Mesenteric fat pad (tissue), 1 donor: ENCODE measurements around the gene SPEF2. TPM values are rescaled to one million over a fixed set of nuclear protein-coding genes. Genes with fewer than 3 reads are reported as not detected.
"Not testable (repeated sequence)": the region's sequence is repeated elsewhere in the genome, so short reads cannot be mapped to it uniquely, and the experiment has no call there.

Source experiments
- DNase-seq: peaks from one replicate; pipeline ENCODE4 v3.0.0-alpha.2; 2020; ENCODE audit warnings: low spot score
- total RNA-seq: library from RNA; stranded (reverse); fragmentation: NEBNext Ultra II Directional; extraction: Animal tissue kit (Norgen Biotek cat#: 25700); gene quantifications from one replicate; pipeline ENCODE4 v1.2.1, GENCODE V29; 2021
- donor health status: DM: yes; HTN: yes; CAD: no.

Gene SPEF2
- total RNA-seq, 1 donor from 2014 or later, result 2.3 TPM

DNA sequence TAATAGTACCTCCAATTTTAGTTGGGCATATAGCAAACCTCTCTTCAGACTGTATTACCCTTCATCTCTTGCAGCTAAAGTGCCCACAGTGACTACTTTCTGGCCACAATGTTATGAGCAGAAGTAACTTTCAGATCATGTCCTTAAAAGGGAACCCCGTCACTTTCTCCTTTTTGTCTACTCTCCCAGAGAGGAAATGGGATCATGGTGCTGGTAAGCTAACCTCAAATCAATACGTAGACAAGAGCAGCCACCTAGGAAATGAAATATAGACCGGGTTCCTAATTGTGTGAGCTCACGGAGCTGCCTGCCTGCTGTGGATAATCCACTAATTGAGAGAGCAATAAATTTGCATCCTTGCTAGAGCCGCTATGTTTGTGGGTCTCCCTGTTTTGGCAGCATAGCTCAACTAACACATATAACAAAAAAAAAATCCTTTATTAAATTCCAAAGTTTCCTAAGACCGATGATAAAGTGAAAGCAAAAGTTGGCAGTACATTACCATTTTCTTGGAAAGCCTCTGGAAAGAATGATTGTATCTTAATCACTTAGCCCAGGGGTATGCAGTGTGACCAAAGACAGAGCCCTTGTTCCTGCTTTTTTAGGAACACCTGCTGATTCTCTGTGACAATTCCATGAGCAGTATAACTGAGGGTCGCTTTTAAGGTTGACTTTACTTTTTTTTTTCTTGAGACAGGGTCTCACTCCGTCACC is 233.5 kb downstream of the SPEF2 start:
- DNase-seq, result no peak

DNA sequence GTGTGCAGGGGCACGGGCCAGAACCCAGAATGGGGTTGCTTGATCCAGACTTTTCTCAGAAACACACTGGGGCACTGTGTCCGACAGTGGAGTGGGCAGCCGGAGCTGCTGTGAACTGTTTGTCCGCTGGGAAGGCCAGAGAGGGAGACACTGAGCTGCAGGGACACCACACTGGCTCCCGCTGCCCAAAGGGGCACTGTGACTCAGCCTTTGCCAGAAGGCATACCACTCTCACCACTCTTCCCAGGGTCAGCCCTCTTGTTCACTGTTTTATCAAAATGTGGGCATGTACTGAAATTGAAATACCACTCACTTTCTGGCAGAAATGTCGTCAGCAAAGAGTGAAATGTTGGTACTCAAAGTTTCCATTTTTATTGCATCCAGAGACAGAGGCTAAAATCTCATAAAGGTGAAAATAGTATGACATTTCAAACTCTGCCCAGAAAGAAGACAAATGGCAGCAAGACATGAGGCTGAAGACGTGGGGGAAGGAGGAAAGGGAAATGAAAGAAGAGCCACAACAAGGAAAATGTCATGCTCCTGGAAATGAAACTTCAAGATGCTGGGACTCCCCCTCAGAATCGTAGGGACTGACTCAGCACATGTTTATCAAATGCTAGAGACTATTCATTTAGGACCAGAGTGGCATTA is 234.5 kb downstream of the SPEF2 start:
- no peak for DNase-seq

DNA sequence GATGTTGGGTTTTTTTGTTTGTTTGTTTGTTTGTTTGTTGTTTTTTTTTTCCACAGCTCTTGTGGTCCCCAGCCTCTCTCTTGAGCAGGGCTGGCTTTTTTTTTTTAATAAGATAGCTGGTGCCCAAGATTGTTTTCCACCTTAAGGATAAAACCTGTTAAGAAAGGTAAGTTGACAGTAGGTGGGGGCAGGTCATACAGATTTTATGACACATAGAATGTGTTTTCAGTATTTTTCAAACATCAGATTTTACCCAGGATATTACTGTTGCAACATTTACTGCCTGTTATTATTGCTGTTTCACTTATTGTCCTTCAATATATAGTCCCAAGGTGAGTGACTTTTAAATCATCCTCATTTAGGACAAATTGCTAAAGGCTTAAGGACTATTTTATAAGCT is 235.1 kb downstream of the SPEF2 start:
- no peak for DNase-seq

DNA sequence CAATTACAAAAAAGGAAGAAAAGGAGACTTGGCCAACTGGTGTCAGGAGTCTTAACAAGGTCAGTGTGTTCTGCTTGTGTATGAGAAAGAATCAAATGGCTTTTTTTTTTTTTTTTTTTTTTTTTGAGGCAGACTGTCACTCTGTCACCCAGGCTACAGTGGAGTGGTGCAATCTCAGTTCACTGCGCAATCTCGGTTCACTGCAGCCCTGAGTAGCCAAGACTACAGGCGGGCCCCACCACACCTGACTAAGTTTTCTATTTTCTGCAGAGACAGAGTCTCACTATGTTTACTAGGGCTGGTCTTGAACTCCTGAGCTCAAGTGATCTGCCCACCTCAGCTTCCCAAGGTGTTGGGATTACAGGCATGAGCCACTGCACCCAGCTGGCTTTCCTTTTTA is 236.0 kb downstream of the SPEF2 start:
- no peak for DNase-seq

DNA sequence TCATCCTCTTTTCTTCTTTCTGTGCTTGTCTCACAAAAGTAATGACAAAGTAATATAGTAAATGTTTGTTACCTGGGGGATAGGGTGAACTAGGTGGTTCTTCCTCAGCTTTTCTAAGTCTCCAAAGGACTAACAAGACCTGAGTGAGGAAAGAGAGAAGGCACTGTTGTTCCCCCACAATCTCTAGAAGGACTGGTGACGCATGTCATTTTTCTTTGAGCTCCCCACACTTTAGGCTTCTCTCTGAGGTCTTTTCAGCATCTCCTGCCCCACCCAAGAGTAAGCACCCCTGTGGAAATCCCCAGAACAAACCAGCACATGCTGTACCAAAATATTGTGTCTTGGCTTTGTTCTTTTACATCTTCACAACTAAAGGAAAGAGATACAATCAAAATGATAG is 236.6 kb downstream of the SPEF2 start:
- DNase-seq, result no peak

DNA sequence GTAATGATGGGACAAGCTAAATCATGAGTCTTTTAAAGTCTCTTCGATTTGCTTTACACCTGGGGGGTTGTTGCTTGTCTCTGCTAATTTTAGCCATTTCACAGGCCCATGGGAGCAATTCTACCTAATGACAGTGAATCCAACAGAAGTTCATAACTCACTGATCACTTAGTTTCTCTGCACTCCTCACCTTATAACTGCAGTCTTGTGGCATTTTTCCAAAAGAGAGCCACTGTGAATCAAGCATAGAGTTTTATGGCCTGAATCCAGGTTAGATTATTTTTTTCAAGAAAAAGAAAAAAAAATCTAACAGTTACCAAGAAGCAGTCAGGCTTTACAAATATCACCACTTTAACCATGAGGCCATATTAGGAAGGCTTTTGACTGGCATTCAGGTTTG is 237.5 kb downstream of the SPEF2 start:
- DNase-seq, result no peak

DNA sequence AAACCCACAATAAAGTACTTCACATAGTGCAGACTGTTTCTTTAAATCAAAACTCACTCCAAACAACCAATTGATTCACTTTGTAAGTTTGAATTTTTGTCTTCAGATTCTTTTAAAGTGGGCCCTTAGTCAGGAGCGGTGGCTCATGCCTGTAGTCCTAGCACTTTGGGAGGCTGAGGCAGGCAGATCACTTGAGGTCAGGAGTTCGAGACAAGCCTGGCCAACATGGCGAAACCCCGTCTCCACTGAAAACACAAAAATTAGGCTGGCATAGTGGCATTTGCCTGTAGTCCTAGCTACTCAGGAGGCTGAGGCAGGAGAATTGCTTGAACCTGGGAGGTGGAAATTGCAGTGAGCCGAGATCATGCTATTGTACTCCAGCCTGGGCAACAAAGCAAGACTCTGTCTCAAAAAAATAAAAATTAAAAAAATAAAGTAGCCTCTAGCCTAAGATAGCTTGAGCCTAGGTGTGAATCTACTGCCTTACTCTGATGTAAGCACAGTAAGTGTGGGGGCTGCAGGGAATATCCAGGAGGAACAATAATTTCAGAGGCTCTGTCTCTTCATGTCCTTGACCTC is 238.6 kb downstream of the SPEF2 start:
- not testable (repeated sequence) for DNase-seq

DNA sequence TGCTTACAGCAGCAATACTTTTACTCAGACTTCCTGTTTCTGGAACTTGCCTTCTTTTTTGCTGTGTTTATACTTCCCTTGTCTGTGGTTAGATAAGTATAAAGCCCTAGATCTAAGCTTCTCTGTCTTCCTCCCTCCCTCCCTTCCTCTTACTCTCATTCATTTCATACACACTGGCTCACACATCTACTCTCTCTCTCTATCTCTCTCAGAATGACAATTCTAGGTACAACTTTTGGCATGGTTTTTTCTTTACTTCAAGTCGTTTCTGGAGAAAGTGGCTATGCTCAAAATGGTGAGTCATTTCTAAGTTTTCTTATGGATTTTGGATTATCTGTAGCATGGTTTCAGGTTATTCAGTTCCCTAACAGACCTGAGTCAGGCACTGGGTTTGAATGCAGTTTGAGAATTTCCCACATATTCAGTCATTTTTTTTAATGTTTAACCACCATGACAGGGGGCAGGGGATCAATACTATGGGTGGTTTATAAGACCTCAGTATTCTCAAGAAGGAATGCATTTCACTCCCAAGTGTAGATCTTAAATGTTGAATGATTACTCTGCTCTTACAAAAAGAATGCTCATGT is 239.2 kb downstream of the SPEF2 start, which contains the start of gene IL7R:
Gene IL7R, plus strand, starts transcription at position 127 of the 587 bp plus-strand sequence. Its CDS starts 87 bp downstream, at position 214.
- no peak for DNase-seq

DNA sequence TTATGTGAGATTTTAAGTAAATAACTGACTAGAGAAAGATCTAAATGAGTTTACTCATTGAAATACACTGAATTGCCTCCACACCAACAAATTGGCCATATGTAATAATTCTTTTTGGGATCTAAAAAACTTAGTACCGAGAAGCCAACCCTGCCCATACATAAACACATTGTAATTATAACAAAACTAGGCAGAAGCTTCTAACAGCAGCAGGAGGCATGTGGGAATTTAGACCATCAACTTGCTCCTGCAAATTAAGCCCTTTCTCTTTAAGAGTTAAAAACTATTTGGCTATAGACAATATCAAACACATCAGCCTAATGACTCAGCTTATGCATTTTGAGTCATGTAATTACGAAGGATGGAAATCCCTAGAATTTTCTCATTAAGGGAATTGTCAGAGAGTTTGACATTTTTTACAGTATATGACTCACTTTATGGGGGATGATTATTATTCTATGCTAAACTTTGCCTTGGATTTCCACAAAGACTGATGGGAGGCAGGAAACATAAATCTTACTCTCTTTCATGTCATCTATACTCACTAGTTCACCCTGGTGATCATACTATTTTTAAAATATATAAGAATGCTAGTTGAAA is 240.0 kb downstream of the SPEF2 start:
- no peak for DNase-seq

DNA sequence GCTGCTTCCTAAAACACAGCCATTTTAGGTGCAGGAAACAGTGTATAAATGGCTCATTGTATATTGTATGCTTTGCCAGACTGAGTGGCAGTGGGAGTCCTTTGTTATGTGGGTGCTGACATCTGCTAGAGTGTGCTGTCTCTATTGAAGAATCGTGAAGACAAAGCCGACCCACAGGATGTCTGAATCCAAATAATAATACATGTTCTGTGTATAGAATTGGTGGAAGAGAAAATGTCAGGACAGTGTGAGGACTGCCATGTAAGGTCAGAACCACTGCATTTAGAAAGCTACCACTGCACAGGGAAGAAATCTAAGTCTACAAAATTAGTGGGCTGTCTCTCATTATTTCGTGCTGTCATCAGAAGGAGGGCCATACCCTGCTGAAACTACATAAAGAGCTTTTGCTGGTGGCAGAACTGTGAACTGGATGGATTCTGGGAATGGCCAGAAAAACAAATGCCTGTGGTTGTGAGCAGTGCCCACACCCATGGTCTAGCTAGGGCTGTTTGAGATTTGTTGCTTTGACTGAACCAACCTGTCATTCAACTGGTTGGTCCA is 241.5 kb downstream of the SPEF2 start:
- no peak for DNase-seq

DNA sequence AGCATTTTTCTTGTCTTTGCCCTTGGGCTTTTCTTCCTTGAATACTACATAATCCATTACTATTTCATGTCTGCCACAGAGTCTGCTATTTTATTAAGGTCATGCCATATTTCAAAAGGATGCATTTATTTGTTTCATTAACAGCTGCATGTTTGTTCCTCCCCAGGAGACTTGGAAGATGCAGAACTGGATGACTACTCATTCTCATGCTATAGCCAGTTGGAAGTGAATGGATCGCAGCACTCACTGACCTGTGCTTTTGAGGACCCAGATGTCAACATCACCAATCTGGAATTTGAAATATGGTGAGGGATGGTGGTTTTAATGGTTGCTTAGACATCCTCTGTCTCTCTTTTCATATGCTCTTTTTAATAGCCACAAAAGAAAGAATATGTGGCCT is 243.0 kb downstream of the SPEF2 start:
- no peak for DNase-seq

DNA sequence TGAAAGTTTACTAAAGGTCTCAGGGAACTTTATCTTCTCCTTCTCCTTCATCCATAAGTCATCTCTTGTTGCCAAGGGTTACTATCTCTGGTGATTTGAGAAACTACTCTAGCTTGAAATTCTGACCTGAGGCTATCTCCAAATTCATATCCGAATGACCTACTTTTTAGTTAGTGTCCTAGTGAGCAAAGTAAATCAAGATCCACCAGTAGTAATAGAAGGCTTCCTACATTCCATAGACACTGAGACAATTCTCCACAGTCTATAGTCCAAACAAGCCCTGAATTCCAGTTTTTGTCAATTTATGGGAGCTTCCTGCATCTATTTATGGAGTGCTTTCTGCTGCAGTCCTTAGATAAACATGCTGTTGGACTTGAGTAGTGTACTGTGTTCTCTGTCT is 244.1 kb downstream of the SPEF2 start:
- no peak for DNase-seq

DNA sequence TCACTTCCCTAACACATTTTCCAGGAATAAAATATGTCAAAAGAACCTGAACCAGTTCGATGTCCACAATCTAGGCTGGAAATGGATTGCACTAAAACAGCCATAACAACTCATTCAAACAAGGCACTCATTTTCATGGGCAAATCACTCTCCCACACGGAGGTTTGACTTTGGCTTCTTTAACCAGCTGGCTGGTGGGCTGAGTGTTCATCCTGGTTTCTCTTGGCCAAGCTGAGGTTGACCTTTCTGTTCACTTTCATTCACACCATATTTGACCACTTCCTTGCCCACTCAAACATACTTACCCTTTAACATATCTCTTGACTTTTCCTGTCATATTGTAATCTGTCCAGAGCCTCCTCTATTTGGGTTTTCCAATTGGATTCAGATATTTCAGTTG is 244.5 kb downstream of the SPEF2 start:
- no peak for DNase-seq

DNA sequence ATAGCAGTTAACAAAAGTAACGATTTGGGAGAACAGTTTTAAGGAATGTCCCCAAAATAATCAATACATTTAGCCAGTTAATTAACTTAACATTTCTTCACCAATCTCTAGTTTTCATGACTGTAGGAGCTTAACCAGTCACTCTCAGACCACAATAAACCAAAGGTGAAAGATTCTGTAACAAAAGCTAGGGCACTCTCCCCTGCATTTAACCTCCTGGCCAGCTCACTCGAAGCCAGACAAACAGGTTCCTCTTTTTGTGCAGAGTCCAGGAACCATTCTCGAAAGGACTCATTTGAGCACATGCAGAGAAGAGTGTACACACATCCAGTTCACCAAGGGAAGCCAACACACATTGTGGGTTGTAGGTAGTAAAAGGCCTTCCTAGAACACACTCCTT is 245.5 kb downstream of the SPEF2 start:
- no peak for DNase-seq

Other genes with a start within 250 kb of the SPEF2 start
- gene IL7R, start 239.0 kb downstream of the SPEF2 start, total RNA-seq, result 5.2 TPM